Measurements from ENCODE around the gene CACNA1C. TPM values are rescaled to one million over a fixed set of nuclear protein-coding genes. Genes with fewer than 3 reads are reported as not detected.

The CACNA1C gene
- total RNA-seq, 4 donors from 2014 or later: 1.4 to 3.7 (median 2.2) TPM

DNA sequence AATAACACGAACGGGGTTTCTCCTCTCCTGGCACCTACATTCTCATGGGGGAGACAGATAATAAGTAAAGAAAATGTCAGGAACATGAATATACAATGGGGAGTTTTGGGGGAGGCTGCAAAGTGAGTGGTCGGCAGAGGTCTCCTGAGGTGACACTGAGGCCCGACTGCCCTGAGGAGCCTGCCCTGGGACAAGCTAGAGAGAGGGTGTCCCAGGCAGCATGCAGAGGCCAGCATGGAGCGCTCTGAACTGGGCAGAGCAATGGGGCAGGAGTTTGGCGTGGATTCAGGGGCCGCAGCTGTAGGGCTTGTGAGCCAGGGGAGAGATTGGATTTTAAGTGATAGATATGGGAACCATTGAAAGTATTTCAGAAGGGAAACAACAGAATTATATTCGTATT lies 320.5 kb downstream of the CACNA1C start:
- Histone ChIP-seq H3K27ac (no peak overlapping the region), H3K9me3 (no peaks in the 10 kb centered on the region), H3K36me3 (no peaks in the 10 kb centered on the region), H3K27me3 (no peaks in the 10 kb centered on the region), H3K4me3 (no peak overlapping the region), H3K4me1 (no peaks in the 10 kb centered on the region)
- 92% methylated on average over 8 of the region's 8 CpGs for WGBS
- TF ChIP-seq POLR2AphosphoS5 (IDR thresholded peaks at IDR 0.05) (no peak), POLR2A (IDR thresholded peaks at IDR 0.05) (no peak), EP300 (IDR thresholded peaks at IDR 0.05) (no peak)
- TF ChIP-seq, protein P1, sequence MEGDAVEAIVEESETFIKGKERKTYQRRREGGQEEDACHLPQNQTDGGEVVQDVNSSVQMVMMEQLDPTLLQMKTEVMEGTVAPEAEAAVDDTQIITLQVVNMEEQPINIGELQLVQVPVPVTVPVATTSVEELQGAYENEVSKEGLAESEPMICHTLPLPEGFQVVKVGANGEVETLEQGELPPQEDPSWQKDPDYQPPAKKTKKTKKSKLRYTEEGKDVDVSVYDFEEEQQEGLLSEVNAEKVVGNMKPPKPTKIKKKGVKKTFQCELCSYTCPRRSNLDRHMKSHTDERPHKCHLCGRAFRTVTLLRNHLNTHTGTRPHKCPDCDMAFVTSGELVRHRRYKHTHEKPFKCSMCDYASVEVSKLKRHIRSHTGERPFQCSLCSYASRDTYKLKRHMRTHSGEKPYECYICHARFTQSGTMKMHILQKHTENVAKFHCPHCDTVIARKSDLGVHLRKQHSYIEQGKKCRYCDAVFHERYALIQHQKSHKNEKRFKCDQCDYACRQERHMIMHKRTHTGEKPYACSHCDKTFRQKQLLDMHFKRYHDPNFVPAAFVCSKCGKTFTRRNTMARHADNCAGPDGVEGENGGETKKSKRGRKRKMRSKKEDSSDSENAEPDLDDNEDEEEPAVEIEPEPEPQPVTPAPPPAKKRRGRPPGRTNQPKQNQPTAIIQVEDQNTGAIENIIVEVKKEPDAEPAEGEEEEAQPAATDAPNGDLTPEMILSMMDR (IDR thresholded peaks at IDR 0.05): no peak
- peak in 1 of 2 donors; percentile 40 for DNase-seq (ENCODE audit: low spot score in 2 of 2)

DNA sequence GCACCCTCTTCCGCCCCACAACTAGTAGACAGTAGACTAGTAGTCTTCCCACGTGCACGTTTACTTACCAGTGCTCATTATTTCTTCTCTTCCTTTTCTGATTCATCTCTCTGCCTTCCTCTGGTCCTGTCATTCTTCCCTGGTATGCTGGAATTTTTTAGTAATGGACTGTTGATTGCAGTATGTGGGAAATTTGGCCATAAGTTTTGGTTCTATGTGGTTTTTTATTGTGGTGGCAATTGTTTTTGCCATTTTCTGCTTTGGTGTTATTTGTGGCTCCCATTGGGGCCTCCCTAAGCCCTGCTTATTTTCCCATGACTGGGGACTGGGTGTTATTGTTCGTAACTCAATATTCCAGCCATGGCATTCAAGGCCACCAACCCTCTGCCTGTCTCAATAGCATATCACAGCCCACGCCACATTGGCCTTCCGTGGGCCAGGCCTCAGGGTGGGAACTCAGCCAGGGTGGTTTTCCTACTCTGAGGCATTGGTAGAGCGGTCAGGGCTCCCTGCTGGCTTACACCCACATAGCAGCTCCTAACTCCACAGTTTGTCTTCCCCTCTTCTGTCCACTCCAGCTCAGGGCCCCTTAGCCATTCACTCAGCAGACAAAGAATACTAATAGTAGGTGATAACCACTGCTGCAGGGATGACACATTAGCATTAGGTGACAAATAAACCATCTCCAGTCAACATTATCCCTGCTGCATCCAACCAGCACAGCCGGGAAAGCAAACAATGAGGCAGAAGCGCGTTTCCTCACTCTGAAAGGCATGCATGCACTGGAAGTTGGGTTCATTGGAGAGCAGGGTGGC lies 321.5 kb downstream of the CACNA1C start:
- no peaks in the 10 kb centered on the region for H3K9me3 ChIP-seq
- TF ChIP-seq EP300 (IDR thresholded peaks at IDR 0.05) (no peak), POLR2AphosphoS5 (IDR thresholded peaks at IDR 0.05) (no peak), POLR2A (IDR thresholded peaks at IDR 0.05) (no peak)
- TF ChIP-seq, protein P1 (IDR thresholded peaks at IDR 0.05): no peak
- no peaks in the 10 kb centered on the region for H3K27me3 ChIP-seq
- no peak overlapping the region for H3K4me3 ChIP-seq
- no peaks in the 10 kb centered on the region for H3K36me3 ChIP-seq
- peak in 1 of 2 donors; percentile 40 for DNase-seq (ENCODE audit: low spot score in 2 of 2)
- no peaks in the 10 kb centered on the region for H3K4me1 ChIP-seq
- 87% methylated on average over 10 of the region's 10 CpGs for WGBS
- no peak overlapping the region for H3K27ac ChIP-seq

DNA sequence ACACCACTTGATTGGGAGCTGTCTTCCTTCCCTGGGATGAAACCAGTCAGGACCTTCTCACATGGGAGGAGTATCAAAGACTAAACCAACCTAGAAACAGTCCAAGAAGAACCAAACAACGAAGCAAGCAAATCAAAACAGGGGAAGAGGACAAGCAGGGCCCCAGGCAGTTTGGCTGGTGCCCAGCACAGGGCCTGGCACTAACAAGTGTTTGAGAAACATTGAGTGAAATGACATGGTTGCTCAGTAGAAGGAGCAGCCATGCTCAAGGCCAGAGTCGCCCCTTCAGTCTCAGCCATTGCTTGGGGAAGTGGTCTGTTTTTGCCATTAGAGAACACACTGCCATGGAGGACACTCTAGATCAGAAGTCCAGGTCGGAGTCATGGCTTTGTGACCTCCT lies 323.1 kb downstream of the CACNA1C start:
- Histone ChIP-seq H3K4me1 (no peaks in the 10 kb centered on the region), H3K27ac (no peak overlapping the region), H3K36me3 (no peaks in the 10 kb centered on the region), H3K9me3 (no peaks in the 10 kb centered on the region), H3K4me3 (no peak overlapping the region), H3K27me3 (no peaks in the 10 kb centered on the region)
- DNase-seq (ENCODE audit: low spot score in 2 of 2): peak in 1 of 2 donors; percentile 18
- TF ChIP-seq EP300 (IDR thresholded peaks at IDR 0.05) (no peak), POLR2AphosphoS5 (IDR thresholded peaks at IDR 0.05) (no peak)
- WGBS: 78% methylated on average over 3 of the region's 3 CpGs

DNA sequence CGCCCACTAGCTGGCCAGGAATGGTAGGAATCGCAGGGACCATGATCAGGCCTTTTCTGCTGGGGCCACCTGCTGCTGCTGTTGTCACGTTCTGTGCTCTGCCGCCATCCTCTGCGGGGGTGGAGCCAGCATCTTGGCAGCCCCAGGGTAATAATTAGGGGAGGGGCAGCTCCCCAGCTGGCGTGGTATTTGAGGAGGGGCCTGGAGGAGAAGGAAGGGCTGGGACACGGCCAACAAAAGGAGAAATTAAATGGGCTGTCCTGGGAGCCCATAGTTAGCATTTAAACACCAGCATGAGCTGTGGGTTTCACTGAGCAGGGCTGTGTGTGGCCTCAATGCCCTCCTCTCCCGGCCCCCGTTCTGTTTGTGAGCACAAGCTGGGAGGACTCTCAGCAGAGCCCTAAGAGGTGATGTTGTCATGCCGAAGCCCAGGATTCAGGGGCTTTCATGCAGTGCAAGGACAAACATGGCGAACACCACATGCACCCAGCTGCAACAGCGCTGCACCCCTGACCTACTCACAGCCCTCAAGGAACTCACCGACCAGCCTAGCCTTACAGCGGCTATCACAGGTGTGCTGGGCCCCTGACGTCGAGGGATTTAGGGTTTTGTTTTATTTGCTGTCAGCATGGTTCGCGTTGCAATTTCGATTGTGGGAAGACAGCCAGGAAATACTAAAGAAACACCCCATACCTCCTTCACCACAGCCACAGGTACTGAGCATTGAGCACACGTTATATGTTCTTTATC lies 324.3 kb downstream of the CACNA1C start:
- no peaks in the 10 kb centered on the region for H3K27me3 ChIP-seq
- H3K4me3 ChIP-seq: no peak overlapping the region
- H3K27ac ChIP-seq: no peak overlapping the region
- DNase-seq (ENCODE audit: low spot score in 2 of 2): peak in 1 of 2 donors; percentile 36
- TF ChIP-seq POLR2A (IDR thresholded peaks at IDR 0.05): no peak
- no peak for TF ChIP-seq EP300 (IDR thresholded peaks at IDR 0.05)
- no peak for TF ChIP-seq POLR2AphosphoS5 (IDR thresholded peaks at IDR 0.05)
- TF ChIP-seq, protein P1 (IDR thresholded peaks at IDR 0.05): no peak
- no peaks in the 10 kb centered on the region for H3K4me1 ChIP-seq
- no peaks in the 10 kb centered on the region for H3K36me3 ChIP-seq
- 50% methylated on average over 16 of the region's 20 CpGs for WGBS
- H3K9me3 ChIP-seq: no peaks in the 10 kb centered on the region

DNA sequence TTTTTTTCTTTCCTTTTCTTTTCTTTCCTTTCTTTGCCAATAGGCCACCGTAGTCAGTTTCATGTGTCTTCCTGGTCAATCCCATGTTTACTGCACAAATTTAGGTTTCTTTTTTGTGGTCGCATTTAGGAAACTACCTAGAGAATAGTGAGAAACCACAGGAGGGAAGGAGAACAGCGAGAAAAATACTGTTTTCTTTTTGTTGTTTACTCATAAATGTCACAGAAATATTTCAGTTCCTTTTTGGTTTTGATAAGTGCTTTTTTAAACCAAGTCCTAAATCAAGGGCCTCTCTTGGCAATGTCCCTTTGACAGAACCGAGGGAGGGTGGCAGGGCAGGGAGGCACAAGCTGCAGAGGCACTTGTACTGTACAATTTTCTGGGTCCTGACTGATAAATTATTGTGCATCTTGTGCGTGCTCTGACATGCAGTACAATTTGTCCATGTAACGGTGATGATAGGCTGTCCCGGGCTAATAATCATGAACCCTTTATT lies 326.1 kb downstream of the CACNA1C start:
- TF ChIP-seq, protein P1 (IDR thresholded peaks at IDR 0.05): no peak
- TF ChIP-seq EP300 (IDR thresholded peaks at IDR 0.05) (no peak), POLR2A (IDR thresholded peaks at IDR 0.05) (no peak), POLR2AphosphoS5 (IDR thresholded peaks at IDR 0.05) (no peak)
- H3K27ac ChIP-seq: no peak overlapping the region
- WGBS: 54% methylated on average over 7 of the region's 7 CpGs
- H3K27me3 ChIP-seq: no peaks in the 10 kb centered on the region
- H3K36me3 ChIP-seq: no peaks in the 10 kb centered on the region
- peaks cover 2% of the 10 kb centered on the region for H3K4me1 ChIP-seq
- peak in 1 of 2 donors; percentile 20 for DNase-seq (ENCODE audit: low spot score in 2 of 2)
- no peak overlapping the region for H3K4me3 ChIP-seq
- no peaks in the 10 kb centered on the region for H3K9me3 ChIP-seq

All from suprapubic skin (tissue), 4 donors.